ENCODE measurements around the gene PREB.

- TF ChIP-seq CTCF (conservative IDR thresholded peaks at IDR 0.05; ENCODE audit: low read length) (no peak), EZH2phosphoT487 (IDR thresholded peaks at IDR 0.05; ENCODE audit: borderline replicate concordance, low read depth, low read length) (no peak)
Measured at GRCh38 chr2:27155069-27155520, 20.7 kb upstream of the PREB start.
